Endodermal cell (in vitro differentiated cells): ENCODE data around the gene JUP. TPM values are rescaled to one million over a fixed set of nuclear protein-coding genes. Genes with fewer than 3 reads are reported as not detected.

ENCODE experiments used
- DNase-seq: peaks from one replicate; pipeline ENCODE4 v3.0.0-alpha.2; 2017
- H3K27ac ChIP-seq: 2 replicates; pipeline ENCODE4 v1.5.1; 2013; ENCODE audit warnings: mild to moderate bottlenecking, low read depth, low read length, moderate library complexity
- H3K27me3 ChIP-seq: 2 replicates; pipeline ENCODE4 v1.6.1; 2013; ENCODE audit warnings: mild to moderate bottlenecking, low read length, moderate library complexity; ENCODE audit not compliant: insufficient read depth, control insufficient read depth, poor library complexity, severe bottlenecking
- H3K36me3 ChIP-seq: 2 replicates; pipeline ENCODE4 v1.7.0; 2013; ENCODE audit warnings: mild to moderate bottlenecking, low read length, moderate library complexity; ENCODE audit not compliant: control insufficient read depth, insufficient read depth
- H3K4me1 ChIP-seq: one replicate; pipeline ENCODE4 v1.7.0; 2013; ENCODE audit warnings: low read length; ENCODE audit not compliant: control insufficient read depth, insufficient read depth
- H3K4me3 ChIP-seq: 2 replicates; pipeline ENCODE4 v1.5.1; 2013; ENCODE audit warnings: mild to moderate bottlenecking, low read length, moderate library complexity
- H3K9ac ChIP-seq: 2 replicates; pipeline ENCODE4 v1.6.1; 2013; ENCODE audit warnings: mild to moderate bottlenecking, low read length, moderate library complexity; ENCODE audit not compliant: poor library complexity, severe bottlenecking; ENCODE audit errors: extremely low read depth
- H3K9me3 ChIP-seq: 2 replicates; pipeline ENCODE4 v1.6.1; 2013; ENCODE audit warnings: mild to moderate bottlenecking, low read length, moderate library complexity; ENCODE audit not compliant: control insufficient read depth
- H3K27ac Mint-ChIP-seq: 2 replicates; pipeline ENCODE4 v1.8.0; 2020; ENCODE audit warnings: mixed read lengths
- H3K27me3 Mint-ChIP-seq: 2 replicates; pipeline ENCODE4 v1.8.0; 2021; ENCODE audit warnings: mild to moderate bottlenecking, mixed read lengths; ENCODE audit not compliant: insufficient read depth
- H3K36me3 Mint-ChIP-seq: 2 replicates; pipeline ENCODE4 v1.8.0; 2020; ENCODE audit warnings: low read depth, mixed read lengths
- H3K4me1 Mint-ChIP-seq: 2 replicates; pipeline ENCODE4 v1.8.0; 2020; ENCODE audit warnings: mixed read lengths
- H3K4me3 Mint-ChIP-seq: 2 replicates; pipeline ENCODE4 v1.8.0; 2020; ENCODE audit warnings: mild to moderate bottlenecking, moderate library complexity, mixed read lengths
- H3K9me3 Mint-ChIP-seq: 2 replicates; pipeline ENCODE4 v1.8.0; 2020; ENCODE audit warnings: mild to moderate bottlenecking, mixed read lengths
- CTCF ChIP-seq: fragments of 200-600 bp; sonication (generic); conservative IDR thresholded peaks from 2 replicates; pipeline ENCODE4 v1.5.0; 2021; ENCODE audit warnings: antibody characterized with exemption, mild to moderate bottlenecking
- WGBS, 2 experiments: methylation state at CpG; one replicate each; pipeline versions ENCODE4 v1.1.5 to v1.1.7; 2013; ENCODE audit warnings: missing lambda C conversion rate in 2 of 2, mixed read lengths in 1 of 2; ENCODE audit not compliant: insufficient coverage in 1 of 2, insufficient read length in 1 of 2; 5-methylcytosine and 5-hydroxymethylcytosine counted together
- total RNA-seq, 2 donors: library from RNA; stranded (reverse); fragmentation: NEBNext Ultra II Directional in 1 of 2; extraction: Animal tissue kit (Norgen Biotek cat#: 25700) in 1 of 2; gene quantifications; 2 replicates in 1 of 2; 3 replicates in 1 of 2; pipeline ENCODE4 v1.2.1, GENCODE V29; 2021

JUP gene
- total RNA-seq, 2 donors from 2014 or later = 112 to 167 TPM

- H3K4me3 Mint-ChIP-seq = no peak overlapping the region
- Histone ChIP-seq H3K27ac (no peak overlapping the region), H3K9ac (no peak overlapping the region), H3K36me3 (no peaks in the 10 kb centered on the region), H3K4me3 (no peak overlapping the region), H3K27me3 (peaks cover 16% of the 10 kb centered on the region), H3K9me3 (no peaks in the 10 kb centered on the region), H3K4me1 (no peaks in the 10 kb centered on the region)
- DNase-seq = no peak
- no peak for TF ChIP-seq CTCF
- peaks cover 9% of the 10 kb centered on the region for H3K4me1 Mint-ChIP-seq
- H3K9me3 Mint-ChIP-seq = peaks cover 8% of the 10 kb centered on the region
- H3K27me3 Mint-ChIP-seq = peaks cover 87% of the 10 kb centered on the region
- WGBS, 2 experiments = 84 to 88% methylated on average over 8 to 10 of the region's 10 CpGs
- H3K36me3 Mint-ChIP-seq = no peaks in the 10 kb centered on the region
- no peak overlapping the region for H3K27ac Mint-ChIP-seq
These were observed 78.5 kb downstream of the JUP start for GRCh38 chr17:41707803-41708669.

GRCh38 chr17:41705271-41705991, 81.1 kb downstream of the JUP start:
- H3K36me3 ChIP-seq = no peaks in the 10 kb centered on the region
- no peaks in the 10 kb centered on the region for H3K4me1 ChIP-seq
- H3K27ac ChIP-seq = no peak overlapping the region
- 42 to 54% methylated on average over 11 to 13 of the region's 13 CpGs for WGBS, 2 experiments
- no peaks in the 10 kb centered on the region for H3K36me3 Mint-ChIP-seq
- H3K9me3 Mint-ChIP-seq = peaks cover 8% of the 10 kb centered on the region
- H3K9ac ChIP-seq = no peak overlapping the region
- peaks cover 9% of the 10 kb centered on the region for H3K4me1 Mint-ChIP-seq
- no peak overlapping the region for H3K4me3 ChIP-seq
- peaks cover under 1% of the 10 kb centered on the region for H3K27me3 ChIP-seq
- no peak overlapping the region for H3K4me3 Mint-ChIP-seq
- H3K9me3 ChIP-seq = no peaks in the 10 kb centered on the region
- TF ChIP-seq CTCF = no peak
- DNase-seq = peak; percentile 81
- no peak overlapping the region for H3K27ac Mint-ChIP-seq
- peaks cover 74% of the 10 kb centered on the region for H3K27me3 Mint-ChIP-seq

Other genes with a start within 250 kb of the JUP start
- gene KRT9, start 214.7 kb downstream of the JUP start, total RNA-seq = not detected
- gene KRT14, start 199.8 kb downstream of the JUP start, total RNA-seq = not detected
- not detected for gene KRT16, start 173.9 kb downstream of the JUP start, total RNA-seq
- gene KRT17, start 162.1 kb downstream of the JUP start, total RNA-seq = not detected
- 100 to 1,000 TPM; 526 to 573 TPM for gene EIF1, start 97.8 kb downstream of the JUP start, total RNA-seq
- not detected for gene GAST, start 74.4 kb downstream of the JUP start, total RNA-seq
- 1 to 10 TPM; 1.7 TPM for gene HAP1, start 52.1 kb downstream of the JUP start, total RNA-seq
- 10 to 100 TPM; 23.9 to 40.6 TPM for gene P3H4, start 25.2 kb upstream of the JUP start, total RNA-seq
- gene FKBP10, start 26.3 kb upstream of the JUP start, total RNA-seq = 100 to 1,000 TPM; 179 to 291 TPM
- 10 to 100 TPM; 65.2 to 79.5 TPM for gene NT5C3B, start 49.5 kb upstream of the JUP start, total RNA-seq
- under 1 TPM in 1 of 2 donors, not detected in 1; 0.15 TPM for gene KLHL10, start 51.1 kb upstream of the JUP start, total RNA-seq
- 10 to 100 TPM; 13.3 to 15.9 TPM for gene KLHL11, start 78.7 kb upstream of the JUP start, total RNA-seq
- 100 to 1,000 TPM; 261 to 304 TPM for gene ACLY, start 132.2 kb upstream of the JUP start, total RNA-seq
- gene ODAD4, start 143.9 kb upstream of the JUP start, total RNA-seq = 1 to 10 TPM; 3.9 to 4.7 TPM
- 10 to 100 TPM; 64.3 to 79.6 TPM for gene CNP, start 180.1 kb upstream of the JUP start, total RNA-seq
- gene DNAJC7, start 230.7 kb upstream of the JUP start, total RNA-seq = 100 to 1,000 TPM; 112 to 116 TPM
- 10 to 100 TPM; 48.0 to 51.2 TPM for gene NKIRAS2, start 233.4 kb upstream of the JUP start, total RNA-seq